ENCODE results near the gene CYP26C1. TPM values are rescaled to one million over a fixed set of nuclear protein-coding genes. Genes with fewer than 3 reads are reported as not detected.

Gene CYP26C1
- total and polyA plus RNA-seq, 8 donors = 7.0 TPM; not detected in 7

GRCh38 chr10:93083743-93084539 lies 23.3 kb downstream of the CYP26C1 start:
- H3K4me1 ChIP-seq = peaks cover 0 to 8% (median 7%) of the 10 kb centered on the region in 4 donors
- no peaks in the 10 kb centered on the region for H3K9me3 ChIP-seq
- H3K4me3 ChIP-seq = no peak overlapping the region
- peaks cover 0 to 30% (median 16%) of the 10 kb centered on the region in 3 donors for H3K27me3 ChIP-seq
- no peak for TF ChIP-seq POLR2A (IDR thresholded peaks at IDR 0.05)
- TF ChIP-seq CTCF (IDR thresholded peaks at IDR 0.05) = no peak
- no peak for TF ChIP-seq EP300 (IDR thresholded peaks at IDR 0.05)
- TF ChIP-seq POLR2AphosphoS5 (IDR thresholded peaks at IDR 0.05) = no peak
- no peak overlapping the region for H3K27ac ChIP-seq
- DNase-seq = no peak
- WGBS, 5 donors = 78 to 90% (median 89%) methylated on average over 7 of the region's 7 CpGs
- intact Hi-C loops (cut with DNase I; ENCODE audit: low total_unique reads) = no loop called here
- H3K36me3 ChIP-seq = no peaks in the 10 kb centered on the region

GRCh38 chr10:93085272-93085859 lies 24.8 kb downstream of the CYP26C1 start:
- TF ChIP-seq EP300 (IDR thresholded peaks at IDR 0.05) (no peak), POLR2AphosphoS5 (IDR thresholded peaks at IDR 0.05) (no peak), POLR2A (IDR thresholded peaks at IDR 0.05) (no peak), CTCF (IDR thresholded peaks at IDR 0.05) (no peak)
- Histone ChIP-seq H3K27ac (no peak overlapping the region), H3K27me3 (peaks cover 0 to 16% (median 4%) of the 10 kb centered on the region in 3 donors), H3K36me3 (no peaks in the 10 kb centered on the region), H3K4me1 (peaks cover 0 to 3% (median 2%) of the 10 kb centered on the region in 4 donors), H3K4me3 (no peak overlapping the region), H3K9me3 (no peaks in the 10 kb centered on the region)
- intact Hi-C loops (cut with DNase I; ENCODE audit: low total_unique reads) = no loop called here
- DNase-seq = no peak
- 55 to 74% (median 65%) methylated on average over 4 of the region's 4 CpGs for WGBS, 5 donors

GRCh38 chr10:93086289-93086688 lies 25.7 kb downstream of the CYP26C1 start:
- no peak for DNase-seq
- no peak overlapping the region for H3K4me3 ChIP-seq
- intact Hi-C loops (cut with DNase I; ENCODE audit: low total_unique reads) = no loop called here
- no peak for TF ChIP-seq EP300 (IDR thresholded peaks at IDR 0.05)
- no peak for TF ChIP-seq POLR2AphosphoS5 (IDR thresholded peaks at IDR 0.05)
- H3K36me3 ChIP-seq = no peaks in the 10 kb centered on the region
- H3K27ac ChIP-seq = no peak overlapping the region
- peaks cover 0 to 13% (median 0%) of the 10 kb centered on the region in 3 donors for H3K27me3 ChIP-seq
- H3K9me3 ChIP-seq = no peaks in the 10 kb centered on the region
- WGBS, 5 donors = 89 to 95% (median 92%) methylated on average over 6 of the region's 6 CpGs
- H3K4me1 ChIP-seq = no peaks in the 10 kb centered on the region

GRCh38 chr10:93087846-93088245 lies 27.2 kb downstream of the CYP26C1 start:
- no peak for DNase-seq
- TF ChIP-seq CTCF (IDR thresholded peaks at IDR 0.05) = no peak
- TF ChIP-seq POLR2A (IDR thresholded peaks at IDR 0.05) = no peak
- TF ChIP-seq POLR2AphosphoS5 (IDR thresholded peaks at IDR 0.05) = no peak
- TF ChIP-seq EP300 (IDR thresholded peaks at IDR 0.05) = no peak
- Histone ChIP-seq H3K4me1 (no peaks in the 10 kb centered on the region), H3K27ac (no peak overlapping the region), H3K4me3 (no peak overlapping the region), H3K9me3 (no peaks in the 10 kb centered on the region), H3K27me3 (peaks cover 0 to 5% (median 0%) of the 10 kb centered on the region in 3 donors), H3K36me3 (no peaks in the 10 kb centered on the region)
- intact Hi-C loops (cut with DNase I; ENCODE audit: low total_unique reads) = no loop called here
- WGBS, 5 donors = 70 to 83% (median 81%) methylated on average over 3 of the region's 3 CpGs
